H1 (cell line): ENCODE data around the gene CDH8. TPM values are rescaled to one million over a fixed set of nuclear protein-coding genes. Genes with fewer than 3 reads are reported as not detected.

ENCODE experiments used
- CTCF ChIA-PET: fragments of 300-600 bp; sonication (Branson Sonifier 250); formaldehyde crosslinking; loops from one replicate; lab custom pipeline; 2021; ENCODE audit not compliant: partially characterized antibody; lab: Charles Lee
- POLR2A ChIA-PET: fragments of 300-600 bp; sonication (Branson Sonifier 250); formaldehyde crosslinking; loops from one replicate; lab custom pipeline; 2021; ENCODE audit warnings: inconsistent platforms; ENCODE audit not compliant: partially characterized antibody; lab: Charles Lee
- DNase-seq, 2 experiments: peaks; one replicate each; pipeline versions ENCODE4 v3.0.0 to v3.0.0-alpha.2; 2010 to 2022; ENCODE audit warnings: low spot score in 2 of 2, low read depth in 1 of 2, mixed read lengths in 1 of 2
- FAIRE-seq: peaks from 2 replicates; lab custom pipeline; 2011; peaks lifted over from hg19 to GRCh38; lab: Jason Lieb, UNC
- H2AFZ ChIP-seq: 2 replicates; pipeline ENCODE4 v1.8.1; 2012; ENCODE audit warnings: low read length, inconsistent platforms
- H2AK5ac ChIP-seq: 2 replicates; pipeline ENCODE4 v1.6.1; 2013; ENCODE audit warnings: low read depth, low read length
- H2BK120ac ChIP-seq: replicated peaks from 2 replicates; pipeline ENCODE3; 2013; ENCODE audit warnings: low read depth, low read length, inconsistent platforms
- H2BK12ac ChIP-seq: 2 replicates; pipeline ENCODE4 v1.6.1; 2013; ENCODE audit warnings: low read depth, low read length
- H2BK15ac ChIP-seq: 2 replicates; pipeline ENCODE4 v1.6.1; 2013; ENCODE audit warnings: low read length
- H2BK20ac ChIP-seq: 2 replicates; pipeline ENCODE4 v1.6.1; 2013; ENCODE audit warnings: low read length
- H2BK5ac ChIP-seq: 2 replicates; pipeline ENCODE4 v1.6.1; 2013; ENCODE audit warnings: low read depth, low read length
- H3K14ac ChIP-seq: 2 replicates; pipeline ENCODE4 v1.6.1; 2013; ENCODE audit warnings: inconsistent platforms; ENCODE audit not compliant: insufficient read length
- H3K18ac ChIP-seq: 2 replicates; pipeline ENCODE4 v1.6.1; 2013; ENCODE audit warnings: low read length; ENCODE audit errors: extremely low read depth
- H3K23ac ChIP-seq: 2 replicates; pipeline ENCODE4 v1.6.1; 2013; ENCODE audit warnings: inconsistent platforms; ENCODE audit not compliant: insufficient read length
- H3K23me2 ChIP-seq: 2 replicates; pipeline ENCODE4 v1.6.1; 2013; ENCODE audit warnings: low read depth, low read length
- H3K27ac ChIP-seq: 2 replicates; pipeline ENCODE4 v1.6.1; 2011; ENCODE audit warnings: low read depth, low read length, inconsistent platforms
- H3K27me3 ChIP-seq, 4 experiments: replicated peaks in 1 of 4; 1 replicate in 1 of 4; 2 replicates in 3 of 4; pipeline versions ENCODE4 v1.6.1 to v1.8.1; 2011 to 2013; ENCODE audit warnings: low read length in 3 of 4, mild to moderate bottlenecking in 3 of 4, inconsistent platforms in 2 of 4, mixed read lengths in 2 of 4, moderate library complexity in 1 of 4; ENCODE audit not compliant: control insufficient read depth in 3 of 4, insufficient read depth in 3 of 4; ENCODE audit errors: extremely low read depth in 1 of 4
- H3K36me3 ChIP-seq, 4 experiments: 2 replicates each; pipeline versions ENCODE4 v1.6.1 to v1.8.1; 2011 to 2013; ENCODE audit warnings: mild to moderate bottlenecking in 4 of 4, low read length in 3 of 4, moderate library complexity in 2 of 4, control low read depth in 1 of 4, inconsistent platforms in 1 of 4; ENCODE audit not compliant: insufficient read depth in 4 of 4, control insufficient read depth in 2 of 4
- H3K4ac ChIP-seq: replicated peaks from 2 replicates; pipeline ENCODE3; 2013; ENCODE audit warnings: low read length, low read depth, mixed read lengths, inconsistent platforms; ENCODE audit not compliant: insufficient read length
- H3K4me1 ChIP-seq, 4 experiments: replicated peaks in 1 of 4; 1 replicate in 1 of 4; 2 replicates in 3 of 4; pipeline versions ENCODE4 v1.6.1 to v1.8.1; 2011 to 2013; ENCODE audit warnings: low read length in 3 of 4, inconsistent platforms in 2 of 4, mixed read lengths in 1 of 4; ENCODE audit not compliant: insufficient read depth in 4 of 4, control insufficient read depth in 3 of 4
- H3K4me2 ChIP-seq, 2 experiments: 2 replicates each; pipeline versions ENCODE4 v1.6.1 to v1.8.1; 2011 to 2013; ENCODE audit warnings: low read depth in 2 of 2, low read length in 2 of 2, control low read depth in 1 of 2, inconsistent platforms in 1 of 2, mild to moderate bottlenecking in 1 of 2; ENCODE audit not compliant: insufficient read depth in 1 of 2
- H3K4me3 ChIP-seq, 4 experiments: fragments of 200-600, 300-600 bp in 1 of 4; sonication (generic), shearing (Covaris generic), sonication (Bioruptor Twin) in 1 of 4; 2 replicates each; pipeline versions ENCODE4 v1.5.1 to v1.8.1; 2011 to 2016; ENCODE audit warnings: low read length in 4 of 4, low read depth in 3 of 4, control low read depth in 2 of 4, inconsistent platforms in 2 of 4, mild to moderate bottlenecking in 2 of 4, mixed read lengths in 1 of 4, moderate library complexity in 1 of 4; ENCODE audit not compliant: insufficient read depth in 2 of 4; ENCODE audit errors: extremely low read depth in 1 of 4
- H3K56ac ChIP-seq: replicated peaks from 2 replicates; pipeline ENCODE3; 2013; ENCODE audit warnings: low read depth, mild to moderate bottlenecking, mixed read lengths, low read length, inconsistent platforms; ENCODE audit not compliant: insufficient read length
- H3K79me1 ChIP-seq: 2 replicates; pipeline ENCODE4 v1.6.1; 2013; ENCODE audit warnings: low read depth, low read length, control low read depth
- H3K79me2 ChIP-seq, 2 experiments: 2 replicates each; pipeline versions ENCODE4 v1.6.1 to v1.8.1; 2012 to 2013; ENCODE audit warnings: low read length in 2 of 2, mild to moderate bottlenecking in 2 of 2, inconsistent platforms in 1 of 2; ENCODE audit not compliant: insufficient read depth in 2 of 2, control insufficient read depth in 1 of 2
- H3K9ac ChIP-seq, 4 experiments: replicated peaks in 1 of 4; 1 replicate in 1 of 4; 2 replicates in 3 of 4; pipeline versions ENCODE4 v1.6.1 to v1.8.1; 2011 to 2013; ENCODE audit warnings: low read depth in 3 of 4, low read length in 3 of 4, control low read depth in 2 of 4, mild to moderate bottlenecking in 2 of 4, moderate library complexity in 2 of 4, inconsistent platforms in 1 of 4; ENCODE audit errors: extremely low read depth in 1 of 4
- H3K9me3 ChIP-seq, 2 experiments: 2 replicates each; pipeline versions ENCODE4 v1.6.1 to v1.8.1; 2012 to 2013; ENCODE audit warnings: mild to moderate bottlenecking in 2 of 2, moderate library complexity in 2 of 2, control low read depth in 1 of 2, inconsistent platforms in 1 of 2, low read depth in 1 of 2, low read length in 1 of 2, mixed read lengths in 1 of 2; ENCODE audit not compliant: insufficient read depth in 2 of 2
- H4K20me1 ChIP-seq, 2 experiments: replicated peaks in 1 of 2; 2 replicates each; pipeline versions ENCODE3 to v1.8.1; 2011 to 2013; ENCODE audit warnings: inconsistent platforms in 2 of 2, low read length in 2 of 2, mild to moderate bottlenecking in 1 of 2; ENCODE audit not compliant: insufficient read depth in 2 of 2, control insufficient read depth in 1 of 2
- H4K5ac ChIP-seq: 2 replicates; pipeline ENCODE4 v1.6.1; 2013; ENCODE audit warnings: low read length, low read depth, mixed read lengths, inconsistent platforms; ENCODE audit not compliant: insufficient read length
- H4K8ac ChIP-seq: 2 replicates; pipeline ENCODE4 v1.8.0; 2013; ENCODE audit warnings: mild to moderate bottlenecking, moderate library complexity, low read length, inconsistent platforms; ENCODE audit not compliant: insufficient read depth; ENCODE audit errors: extremely low read depth
- H4K91ac ChIP-seq: replicated peaks from 2 replicates; pipeline ENCODE3; 2013; ENCODE audit warnings: low read length, mixed read lengths, inconsistent platforms; ENCODE audit not compliant: insufficient read length
- BACH1 ChIP-seq: IDR thresholded peaks from 2 replicates; pipeline ENCODE4 v1.6.1; 2012; ENCODE audit warnings: low read length, improper control_type of control experiment
- BRCA1 ChIP-seq: IDR thresholded peaks from 2 replicates; pipeline ENCODE4 v1.6.1; 2012; ENCODE audit warnings: low read depth, low read length, improper control_type of control experiment
- CTBP2 ChIP-seq: IDR thresholded peaks from 2 replicates; pipeline ENCODE4 v1.7.0; 2011; ENCODE audit warnings: borderline replicate concordance, mild to moderate bottlenecking, moderate library complexity, mixed read lengths, low read length; ENCODE audit not compliant: insufficient read depth, insufficient read length
- E2F6 ChIP-seq: IDR thresholded peaks from 2 replicates; pipeline ENCODE4 v1.6.1; 2012; ENCODE audit warnings: inconsistent platforms
- EGR1 ChIP-seq: IDR thresholded peaks from 2 replicates; pipeline ENCODE4 v1.6.1; 2011; ENCODE audit warnings: low read depth, low read length, borderline replicate concordance
- GABPA ChIP-seq: IDR thresholded peaks from 2 replicates; pipeline ENCODE4 v1.6.1; 2011; ENCODE audit warnings: mild to moderate bottlenecking, low read length, moderate library complexity, borderline replicate concordance; ENCODE audit not compliant: insufficient read depth
- NRF1 ChIP-seq: IDR thresholded peaks from 2 replicates; pipeline ENCODE4 v1.6.1; 2011; ENCODE audit warnings: mild to moderate bottlenecking, low read depth, low read length, improper control_type of control experiment
- SIN3A ChIP-seq, 2 experiments: IDR thresholded peaks in 1 of 2; conservative IDR thresholded peaks in 1 of 2; 2 replicates each; pipeline ENCODE4 v1.6.1; 2011 to 2012; ENCODE audit warnings: low read length in 2 of 2, improper control_type of control experiment in 1 of 2, low read depth in 1 of 2, mild to moderate bottlenecking in 1 of 2
- WGBS, 2 experiments: shearing (Covaris generic) in 1 of 2; methylation state at CpG; one replicate each; pipeline versions ENCODE4 v1.1.6 to v1.1.7; 2013 to 2015; ENCODE audit warnings: low lambda C conversion rate in 2 of 2, mixed read lengths in 2 of 2, inconsistent platforms in 1 of 2, low coverage in 1 of 2, missing lambda C conversion rate in 1 of 2; ENCODE audit not compliant: insufficient replicate concordance in 2 of 2, insufficient coverage in 1 of 2, insufficient read length in 1 of 2; ENCODE audit errors: extremely low coverage in 1 of 2, missing lambda C conversion rate in 1 of 2; 5-methylcytosine and 5-hydroxymethylcytosine counted together
- polyA plus RNA-seq, 7 experiments: library from polyadenylated mRNA; depleted of rRNA in 3 of 7; stranded (reverse) in 5 of 7; unstranded in 2 of 7; fragments of >200 nt in 5 of 7; fragments of 200-250 nt in 2 of 7; gene quantifications; 1 replicate in 5 of 7; 2 replicates in 1 of 7; 4 replicates in 1 of 7; pipeline versions ENCODE4 v1.2.1 to v1.2.3, GENCODE V29; 2011 to 2013; ENCODE audit warnings: missing spikeins in 2 of 7, mixed read lengths in 2 of 7
- total RNA-seq: library from RNA; stranded (reverse); fragmentation: NEBNext Ultra II Directional; extraction: Animal tissue kit (Norgen Biotek cat#: 25700); gene quantifications from 2 replicates; pipeline ENCODE4 v1.2.1, GENCODE V29; 2021

Gene CDH8
- total and polyA plus RNA-seq, 2 of the 8 experiments (the other 6 are each of a cell fraction or from before 2014, with no cell fraction given) = 7.7 to 8.4 TPM

- Histone ChIP-seq H3K4ac (no peak overlapping the region), H3K4me3 (no peak overlapping the region), H2BK20ac (no peak overlapping the region), H3K14ac (no peak overlapping the region), H3K56ac (no peak overlapping the region), H3K18ac (no peak overlapping the region), H2BK5ac (no peak overlapping the region), H2BK12ac (no peak overlapping the region), H4K20me1 (no peaks in the 10 kb centered on the region), H2BK15ac (no peak overlapping the region), H2AFZ (no peak overlapping the region), H4K5ac (no peak overlapping the region), H3K4me1 (peaks cover 0 to 10% (median 2%) of the 10 kb centered on the region in 4 experiments; a peak in 1 of 7 replicates), H3K9ac (no peak overlapping the region), H2AK5ac (no peak overlapping the region), H3K79me2 (no peaks in the 10 kb centered on the region), H3K9me3 (no peaks in the 10 kb centered on the region), H3K23ac (no peak overlapping the region), H3K27ac (no peak overlapping the region), H3K23me2 (no peaks in the 10 kb centered on the region), H3K36me3 (no peaks in the 10 kb centered on the region), H4K91ac (no peak overlapping the region), H3K27me3 (no peaks in the 10 kb centered on the region), H3K79me1 (no peaks in the 10 kb centered on the region), H3K4me2 (no peak overlapping the region), H4K8ac (no peak overlapping the region), H2BK120ac (no peak overlapping the region)
- WGBS, 2 experiments = 86% methylated on average over 3 of the region's 3 CpGs; no CpG with 5 or more reads in 1 of the 2 experiments
- no peak for FAIRE-seq
- no peak for TF ChIP-seq CTBP2
- no peak for TF ChIP-seq EGR1
- TF ChIP-seq BRCA1 = no peak
- no peak for TF ChIP-seq BACH1
- no peak for TF ChIP-seq E2F6
- TF ChIP-seq NRF1 = no peak
- no peak for TF ChIP-seq GABPA
- TF ChIP-seq SIN3A (conservative IDR thresholded peaks at IDR 0.05 in 1 of 2, IDR thresholded peaks at IDR 0.05 in 1 of 2; ENCODE audit: low read depth in 1 of 2, low read length in 2 of 2) = no peak
- CTCF ChIA-PET = no interaction called here
- POLR2A ChIA-PET = no interaction called here
- DNase-seq = no peak
Measured at GRCh38 chr16:61726701-61727100, 309.5 kb downstream of the CDH8 start.
